Activated CD8-positive, alpha-beta T cell treated with anti-CD3 and anti-CD28 coated beads, Interleukin-2, amount 10 ng/mL, durations not matched to agents 7 days and 5 days (primary cell): Measurements from ENCODE around the gene ANKRD40CL. TPM values are rescaled to one million over a fixed set of nuclear protein-coding genes. Genes with fewer than 3 reads are reported as not detected.

Source experiments
- ATAC-seq: fragments of 150-1000 bp; cut with Tn5 transposase; one replicate; pipeline ENCODE4 v1.10.0; 2021; ENCODE audit warnings: moderate library complexity
- CTCF ChIA-PET: fragments of 350-600 bp; sonication (Branson Sonifier 250); formaldehyde crosslinking; loops from one replicate; lab custom pipeline; 2021; ENCODE audit warnings: antibody characterized with exemption; lab: Charles Lee
- POLR2A ChIA-PET: fragments of 350-600 bp; sonication (Branson Sonifier 250); formaldehyde crosslinking; loops from one replicate; lab custom pipeline; 2021; ENCODE audit warnings: antibody characterized with exemption; lab: Charles Lee
- DNase-seq: peaks from one replicate; pipeline ENCODE4 v3.0.0-alpha.2; 2020
- H3K27ac Mint-ChIP-seq: one replicate; pipeline ENCODE4 v1.8.0; 2021; ENCODE audit warnings: mild to moderate bottlenecking, mixed read lengths
- H3K27me3 Mint-ChIP-seq: one replicate; pipeline ENCODE4 v1.8.0; 2021; ENCODE audit warnings: low read depth, mixed read lengths
- H3K36me3 Mint-ChIP-seq: one replicate; pipeline ENCODE4 v1.8.0; 2021; ENCODE audit warnings: low read depth, mixed read lengths
- H3K4me1 Mint-ChIP-seq: one replicate; pipeline ENCODE4 v1.8.0; 2021; ENCODE audit warnings: low read depth, mixed read lengths
- H3K4me3 Mint-ChIP-seq: one replicate; pipeline ENCODE4 v1.8.0; 2021; ENCODE audit warnings: mild to moderate bottlenecking, mixed read lengths
- H3K9me3 Mint-ChIP-seq: one replicate; pipeline ENCODE4 v1.8.0; 2022; ENCODE audit warnings: mixed read lengths; ENCODE audit not compliant: insufficient read depth
- total RNA-seq, 2 experiments: library from RNA; stranded (reverse); gene quantifications; one replicate each; pipeline ENCODE4 v1.2.3, GENCODE V29; 2021

Gene ANKRD40CL
- total RNA-seq, 2 experiments from 2014 or later, result not detected

GRCh38 chr17:50785946-50786570, 18.7 kb upstream of the ANKRD40CL start:
- DNase-seq, result no peak
- ChIA-PET POLR2A (no interaction called here), CTCF (interaction anchor here (1.1 to 4.9 kb wide), 2 partner anchors 30 to 63 kb away, joined by 3 to 24 read pairs; no protein-coding TSS in a partner anchor)
- no peak overlapping the region for H3K27ac Mint-ChIP-seq
- peaks cover 21% of the 10 kb centered on the region for H3K4me1 Mint-ChIP-seq
- H3K36me3 Mint-ChIP-seq, result no peaks in the 10 kb centered on the region
- no peak overlapping the region for H3K4me3 Mint-ChIP-seq
- peaks cover 31% of the 10 kb centered on the region for H3K27me3 Mint-ChIP-seq
- H3K9me3 Mint-ChIP-seq, result no peaks in the 10 kb centered on the region
- ATAC-seq, result no peak

GRCh38 chr17:50785126-50785525, 17.8 kb upstream of the ANKRD40CL start:
- CTCF ChIA-PET, result interaction anchor here (0.6 to 4.9 kb wide), 15 partner anchors 18 to 368 kb away, joined by 3 to 35 read pairs (median 11); partner anchors contain the start of genes NME1 and WFIKKN2
- H3K4me3 Mint-ChIP-seq, result no peak overlapping the region
- H3K9me3 Mint-ChIP-seq, result no peaks in the 10 kb centered on the region
- H3K4me1 Mint-ChIP-seq, result peaks cover 27% of the 10 kb centered on the region
- peaks cover 27% of the 10 kb centered on the region for H3K27me3 Mint-ChIP-seq
- no peaks in the 10 kb centered on the region for H3K36me3 Mint-ChIP-seq
- ATAC-seq, result no peak
- H3K27ac Mint-ChIP-seq, result no peak overlapping the region
- POLR2A ChIA-PET, result no interaction called here
- DNase-seq, result no peak

DNA sequence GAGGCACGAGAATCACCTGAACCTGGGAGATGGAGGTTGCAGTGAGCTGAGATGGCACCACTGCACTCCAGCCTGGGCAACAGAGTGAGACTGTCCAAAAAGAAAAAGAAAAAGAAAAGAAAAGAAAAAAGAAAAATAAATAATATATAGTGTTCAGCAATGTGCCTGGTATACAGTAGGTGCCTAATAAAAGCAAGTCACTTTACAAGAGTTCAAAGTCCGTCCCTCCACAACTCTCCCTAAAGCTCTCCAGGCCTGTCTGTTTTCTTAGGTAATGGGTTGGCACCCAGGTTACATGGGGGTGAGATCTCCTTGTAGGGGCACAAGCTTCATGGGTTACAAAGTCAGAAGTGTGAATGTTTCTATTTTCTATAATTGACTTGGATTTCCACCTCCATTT, 16.6 kb upstream of the ANKRD40CL start:
- DNase-seq (no peak), ATAC-seq (no peak)
- H3K36me3 Mint-ChIP-seq, result no peaks in the 10 kb centered on the region
- ChIA-PET CTCF (interaction anchor here (0.9 to 4.9 kb wide), 27 partner anchors 8 to 369 kb away, joined by 3 to 35 read pairs (median 7); partner anchors contain the start of genes NME1 and WFIKKN2), POLR2A (no interaction called here)
- H3K27ac Mint-ChIP-seq, result no peak overlapping the region
- peaks cover 38% of the 10 kb centered on the region for H3K4me1 Mint-ChIP-seq
- peaks cover 32% of the 10 kb centered on the region for H3K27me3 Mint-ChIP-seq
- no peak overlapping the region for H3K4me3 Mint-ChIP-seq
- no peaks in the 10 kb centered on the region for H3K9me3 Mint-ChIP-seq

DNA sequence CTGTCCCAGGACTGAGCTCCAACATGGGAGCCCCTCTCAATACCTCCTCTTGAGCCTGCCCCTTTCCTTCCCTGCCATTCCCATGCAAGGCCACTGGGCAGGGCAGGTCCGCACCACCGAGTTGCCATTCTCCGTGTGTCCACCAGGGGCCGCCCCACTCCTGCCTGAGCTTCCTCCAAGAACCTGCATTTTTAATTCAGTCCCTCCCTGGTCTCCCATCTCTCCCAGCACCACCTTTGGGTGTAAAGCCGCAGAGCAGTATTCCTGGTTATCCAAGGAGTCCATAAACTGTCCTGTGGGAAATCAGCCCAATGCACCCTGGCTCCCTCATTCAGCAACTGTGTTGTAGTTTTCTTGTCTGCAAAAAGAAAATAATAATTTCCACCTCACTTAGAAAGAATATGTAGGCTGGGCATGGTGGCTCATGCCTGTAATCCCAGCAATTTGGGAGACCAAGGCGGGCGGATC, 15.9 kb upstream of the ANKRD40CL start:
- Mint-ChIP-seq H3K27me3 (peaks cover 38% of the 10 kb centered on the region), H3K9me3 (no peaks in the 10 kb centered on the region), H3K4me3 (no peak overlapping the region), H3K36me3 (no peaks in the 10 kb centered on the region), H3K4me1 (peaks cover 32% of the 10 kb centered on the region), H3K27ac (no peak overlapping the region)
- ATAC-seq (peak; percentile 67), DNase-seq (peak; percentile 85)
- ChIA-PET POLR2A (interaction anchor here (0.7 to 0.9 kb wide), 3 partner anchors 46 to 84 kb away, joined by 3 to 4 read pairs (median 3); no protein-coding TSS in a partner anchor), CTCF (interaction anchor here (0.7 to 4.9 kb wide), 46 partner anchors 9 to 371 kb away, joined by 3 to 35 read pairs (median 5); partner anchors contain the start of genes NME1 and TOB1)

DNA sequence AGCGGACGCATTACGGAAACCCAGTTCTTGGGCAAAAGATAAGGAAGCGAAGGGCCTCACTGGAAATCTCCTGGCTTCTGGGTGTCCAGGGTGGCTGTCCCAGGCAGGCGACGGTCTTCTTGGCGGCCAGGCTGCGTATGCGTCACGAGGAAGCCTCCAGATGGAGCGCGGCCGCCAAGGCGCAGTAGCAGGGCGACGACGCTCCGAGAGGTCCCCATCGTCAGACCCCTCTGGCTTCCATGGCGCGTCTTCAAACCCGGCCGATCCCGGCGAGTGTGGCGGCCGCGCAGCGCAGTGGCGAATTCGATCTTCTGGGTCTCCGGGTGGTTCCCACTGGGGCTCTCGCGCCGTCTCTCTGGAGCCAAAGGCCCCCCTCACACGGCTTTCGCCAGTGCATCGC, 13.8 kb upstream of the ANKRD40CL start:
- Mint-ChIP-seq H3K36me3 (no peaks in the 10 kb centered on the region), H3K27me3 (peaks cover 42% of the 10 kb centered on the region), H3K27ac (no peak overlapping the region), H3K9me3 (no peaks in the 10 kb centered on the region), H3K4me1 (peaks cover 24% of the 10 kb centered on the region), H3K4me3 (no peak overlapping the region)
- POLR2A ChIA-PET, result no interaction called here
- DNase-seq (no peak), ATAC-seq (no peak)
- CTCF ChIA-PET, result interaction anchor here (4.3 to 4.7 kb wide), 2 partner anchors 61 to 175 kb away, joined by 24 to 27 read pairs; no protein-coding TSS in a partner anchor

DNA sequence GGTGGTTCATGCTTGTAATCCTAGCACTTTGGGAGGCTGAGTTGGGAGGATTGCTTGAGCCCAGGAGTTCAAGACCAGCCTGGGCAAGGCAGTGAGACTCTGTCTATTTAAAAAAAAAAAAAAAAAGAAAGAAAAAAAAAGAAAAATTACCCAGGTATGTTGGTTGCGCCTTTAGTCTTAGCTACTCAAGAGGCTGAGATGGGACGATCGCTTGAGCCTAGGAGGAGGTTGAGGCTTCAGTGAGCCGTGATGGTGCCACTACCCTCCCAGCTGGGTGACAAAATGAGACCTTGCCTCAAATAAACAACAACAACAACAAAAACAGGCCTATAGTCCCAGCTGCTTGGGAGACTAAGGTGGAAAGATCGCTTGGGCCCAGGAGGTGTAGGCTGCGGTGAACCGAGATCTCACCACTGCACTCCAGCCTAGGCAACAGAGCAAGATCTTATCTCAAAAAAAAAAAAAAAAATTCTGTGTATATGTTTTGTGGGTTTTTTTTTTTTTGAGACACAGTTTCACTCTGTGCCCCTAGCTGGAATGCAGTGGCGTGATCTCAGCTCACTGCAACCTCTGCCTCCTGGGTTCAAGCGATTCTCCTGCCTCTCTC, 12.5 kb upstream of the ANKRD40CL start:
- CTCF ChIA-PET, result interaction anchor here (0.7 to 1.5 kb wide), 5 partner anchors 21 to 174 kb away, joined by 3 to 5 read pairs (median 3); no protein-coding TSS in a partner anchor
- Mint-ChIP-seq H3K4me3 (peak overlapping the region; percentile 38), H3K27me3 (peaks cover 37% of the 10 kb centered on the region), H3K9me3 (no peaks in the 10 kb centered on the region), H3K36me3 (no peaks in the 10 kb centered on the region), H3K4me1 (peaks cover 24% of the 10 kb centered on the region), H3K27ac (peak overlapping the region; percentile 41)
- POLR2A ChIA-PET, result interaction anchor here (0.6 to 1.4 kb wide), 2 partner anchors 87 to 188 kb away, joined by 3 to 4 read pairs; partner anchors contain the start of gene TOB1
- peak; percentile 76 for ATAC-seq
- peak; percentile 77 for DNase-seq

- Mint-ChIP-seq H3K36me3 (no peaks in the 10 kb centered on the region), H3K9me3 (no peaks in the 10 kb centered on the region), H3K27me3 (peaks cover 33% of the 10 kb centered on the region), H3K4me1 (peaks cover 24% of the 10 kb centered on the region), H3K27ac (no peak overlapping the region), H3K4me3 (no peak overlapping the region)
- POLR2A ChIA-PET, result interaction anchor here (1.4 kb wide), 1 partner anchor 87 kb away, joined by 4 read pairs; the partner anchor contains the start of gene TOB1
- ATAC-seq, result no peak
- CTCF ChIA-PET, result interaction anchor here (1.0 kb wide), 2 partner anchors 22 to 374 kb away, joined by 3 read pairs; partner anchors contain the start of gene NME1
- DNase-seq, result no peak
These were observed 11.7 kb upstream of the ANKRD40CL start for GRCh38 chr17:50778988-50779387.

DNA sequence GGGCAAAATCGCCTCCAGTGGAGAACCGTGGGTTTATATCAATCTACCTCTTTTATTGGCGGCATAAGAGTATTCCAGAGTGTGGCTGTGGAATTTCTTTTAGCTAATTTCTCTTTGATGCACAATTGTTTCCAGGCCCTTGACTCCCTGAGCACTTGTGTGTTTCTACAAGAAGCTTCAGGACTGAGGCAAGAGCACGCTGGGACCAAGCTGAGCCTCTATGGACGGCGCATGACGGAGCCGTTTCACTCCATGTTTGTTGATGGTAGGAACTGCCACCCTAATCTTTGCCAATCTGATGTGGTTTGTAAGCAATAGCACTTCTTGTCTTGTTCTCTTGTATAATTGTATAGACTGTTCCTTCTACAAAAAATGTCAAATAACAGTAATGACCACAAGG, 11.2 kb upstream of the ANKRD40CL start:
- DNase-seq, result no peak
- no peak overlapping the region for H3K4me3 Mint-ChIP-seq
- ChIA-PET CTCF (interaction anchor here (1.0 kb wide), 1 partner anchor 375 kb away, joined by 3 read pairs; the partner anchor contains the start of gene NME1), POLR2A (interaction anchor here (1.4 kb wide), 1 partner anchor 88 kb away, joined by 4 read pairs; the partner anchor contains the start of gene TOB1)
- no peak for ATAC-seq
- H3K27me3 Mint-ChIP-seq, result peaks cover 33% of the 10 kb centered on the region
- peaks cover 24% of the 10 kb centered on the region for H3K4me1 Mint-ChIP-seq
- no peaks in the 10 kb centered on the region for H3K36me3 Mint-ChIP-seq
- no peaks in the 10 kb centered on the region for H3K9me3 Mint-ChIP-seq
- no peak overlapping the region for H3K27ac Mint-ChIP-seq

DNA sequence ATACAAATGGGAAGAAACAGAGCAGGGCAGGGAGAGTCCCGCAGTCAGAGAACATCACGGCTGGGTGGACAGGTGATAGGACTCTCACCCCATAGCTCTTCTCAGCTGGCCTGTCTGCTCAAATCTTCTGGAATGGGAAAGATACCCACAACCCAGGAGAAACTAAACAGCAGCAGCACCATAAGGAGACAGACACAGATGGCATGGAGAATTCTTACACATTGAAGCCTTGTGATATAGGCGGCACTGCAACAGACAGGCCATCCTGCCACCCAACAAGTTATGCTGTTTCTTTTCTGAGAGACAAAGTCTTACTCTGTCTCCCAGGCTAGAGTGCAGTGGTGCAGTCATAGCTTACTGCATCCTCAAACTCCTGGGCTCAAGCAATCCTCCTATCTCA, 8.6 kb upstream of the ANKRD40CL start:
- no peak for ATAC-seq
- no peak for DNase-seq
- no peaks in the 10 kb centered on the region for H3K9me3 Mint-ChIP-seq
- no peak overlapping the region for H3K27ac Mint-ChIP-seq
- POLR2A ChIA-PET, result no interaction called here
- H3K4me1 Mint-ChIP-seq, result peaks cover 22% of the 10 kb centered on the region
- H3K4me3 Mint-ChIP-seq, result no peak overlapping the region
- CTCF ChIA-PET, result no interaction called here
- H3K36me3 Mint-ChIP-seq, result no peaks in the 10 kb centered on the region
- H3K27me3 Mint-ChIP-seq, result peaks cover 25% of the 10 kb centered on the region

GRCh38 chr17:50774225-50774803, 7.0 kb upstream of the ANKRD40CL start:
- ChIA-PET POLR2A (interaction anchor here (0.7 kb wide), 1 partner anchor 290 kb away, joined by 3 read pairs; no protein-coding TSS in a partner anchor), CTCF (no interaction called here)
- Mint-ChIP-seq H3K9me3 (no peaks in the 10 kb centered on the region), H3K27ac (no peak overlapping the region), H3K4me3 (no peak overlapping the region), H3K27me3 (peaks cover 24% of the 10 kb centered on the region), H3K36me3 (no peaks in the 10 kb centered on the region), H3K4me1 (peaks cover 9% of the 10 kb centered on the region)
- ATAC-seq (no peak), DNase-seq (no peak)

DNA sequence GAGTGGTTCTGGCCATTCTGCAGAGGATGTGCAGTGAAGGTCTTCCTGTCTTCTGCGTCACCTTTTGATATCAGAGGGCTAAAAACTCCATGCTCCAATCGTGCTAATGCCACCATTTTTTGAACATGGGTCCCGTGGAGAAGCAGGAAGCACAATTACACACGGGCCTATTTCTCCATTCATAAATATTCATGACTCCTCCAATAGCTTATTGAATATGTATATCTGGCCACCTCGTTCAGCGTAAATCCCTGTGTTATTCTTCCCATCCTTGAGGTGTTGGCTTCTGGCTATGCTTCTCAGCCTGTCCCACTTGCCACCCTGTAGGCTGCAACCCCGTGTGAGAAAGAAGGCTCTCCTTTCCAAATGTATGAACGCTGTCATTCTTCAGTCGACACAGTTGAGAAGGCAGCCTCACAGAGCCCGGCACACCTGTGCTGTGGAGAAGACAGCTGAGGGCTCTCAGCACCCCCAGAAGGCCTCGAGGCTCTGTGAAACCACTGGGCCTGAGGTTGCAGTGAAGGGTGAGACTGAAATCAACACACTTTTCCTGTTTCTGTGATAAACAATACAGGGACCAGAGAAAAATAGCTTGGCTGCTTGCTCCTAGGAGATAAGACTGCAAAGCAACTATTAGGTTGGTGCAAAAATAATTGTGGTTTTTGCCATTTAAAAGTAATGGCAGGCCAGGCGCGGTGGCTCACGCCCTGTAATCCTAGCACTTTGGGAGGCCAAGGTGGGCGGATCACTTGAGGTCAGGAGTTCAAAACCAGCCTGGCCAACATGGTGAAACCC, 4.9 kb upstream of the ANKRD40CL start:
- peaks cover 6% of the 10 kb centered on the region for H3K4me1 Mint-ChIP-seq

More for the DNA sequence above, 4.9 kb upstream of the ANKRD40CL start:
- DNase-seq (no peak), ATAC-seq (no peak)
- Mint-ChIP-seq H3K9me3 (no peaks in the 10 kb centered on the region), H3K27me3 (peaks cover 13% of the 10 kb centered on the region), H3K36me3 (no peaks in the 10 kb centered on the region), H3K4me3 (no peak overlapping the region), H3K27ac (no peak overlapping the region)
- POLR2A ChIA-PET, result no interaction called here
- CTCF ChIA-PET, result interaction anchor here (1.5 kb wide), 1 partner anchor 12 kb away, joined by 7 read pairs; no protein-coding TSS in a partner anchor
